Measurements from ENCODE around the gene FLYWCH2. TPM values are rescaled to one million over a fixed set of nuclear protein-coding genes. Genes with fewer than 3 reads are reported as not detected.

Gene FLYWCH2
- total RNA-seq, 4 donors from 2014 or later: 58.4 to 89.3 (median 73.8) TPM

DNA sequence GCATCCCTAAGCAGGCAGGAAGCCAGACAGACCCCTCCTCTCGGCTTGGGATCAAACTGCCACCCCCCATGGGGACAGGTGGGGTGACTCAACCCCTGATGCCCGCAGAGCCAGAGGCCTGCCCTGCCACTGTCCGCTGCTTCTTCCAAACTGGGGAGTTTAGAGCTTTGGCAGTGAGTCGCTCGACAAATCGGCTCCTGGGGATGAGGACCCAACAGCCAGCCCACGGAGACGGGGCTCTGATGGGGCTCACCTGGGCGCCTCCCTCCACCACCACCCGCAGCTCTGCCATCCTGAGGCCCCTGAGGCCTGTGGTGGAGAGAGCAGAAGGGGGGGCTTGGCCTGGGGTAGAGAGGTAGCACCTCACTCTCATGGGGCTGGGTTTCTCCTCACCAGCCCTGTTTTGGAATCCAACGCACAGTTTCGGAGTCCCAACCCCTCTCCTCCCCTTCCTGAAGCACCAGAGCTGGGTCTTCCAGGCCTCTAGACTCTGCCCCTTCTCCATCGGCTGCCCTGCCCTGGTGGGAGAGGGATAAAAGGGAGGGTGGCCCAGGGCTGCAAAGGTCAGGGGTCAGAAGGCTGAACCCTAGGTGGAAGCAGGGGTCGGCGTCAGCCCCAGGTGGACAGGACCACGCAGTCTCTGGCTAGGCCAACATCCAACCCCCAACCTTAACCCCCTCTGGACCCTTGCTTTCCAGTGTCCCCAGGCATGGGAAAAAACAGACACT is 30.8 kb upstream of the FLYWCH2 start:
- intact Hi-C loops (cut with DNase I): no loop called here
- 89% methylated on average over 12 to 13 of the region's 16 CpGs for WGBS, 2 donors

DNA sequence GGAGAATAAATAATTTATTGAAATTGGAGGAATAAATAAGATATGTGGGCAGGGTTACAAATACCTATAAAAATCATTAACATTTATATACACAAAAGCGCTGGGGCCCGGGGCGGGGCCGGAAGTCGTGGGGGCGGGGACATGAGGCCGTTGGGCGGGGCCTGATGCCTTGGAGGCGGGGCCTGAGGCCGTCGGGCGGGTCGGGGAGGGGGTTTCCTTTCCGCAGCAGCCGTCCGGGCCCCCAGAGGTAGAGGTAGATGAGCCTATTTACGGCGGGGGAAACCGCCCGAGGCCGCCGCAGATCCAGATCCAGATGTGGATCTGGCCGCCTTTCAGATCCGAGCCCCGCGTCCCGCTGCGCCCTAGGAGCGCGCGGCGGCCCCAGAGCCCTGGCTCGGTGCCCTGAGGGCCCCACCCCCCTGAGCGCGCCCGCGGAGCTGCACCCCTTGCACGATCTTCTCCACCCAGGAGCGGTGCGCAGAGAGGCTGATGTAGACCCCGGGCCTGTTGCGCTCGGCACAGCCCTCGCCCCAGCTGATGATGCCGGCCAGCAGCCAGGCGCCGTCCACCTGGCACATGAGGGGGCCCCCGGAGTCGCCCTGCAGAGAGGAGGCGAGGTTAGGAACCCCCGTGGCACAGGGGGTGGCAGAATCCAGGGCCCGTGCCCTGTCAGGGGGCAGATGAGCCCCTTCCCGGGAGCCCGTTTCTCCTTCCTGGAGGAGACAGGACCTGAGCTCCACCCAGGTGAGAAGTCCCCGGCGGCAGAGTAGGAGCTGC is 30.1 kb upstream of the FLYWCH2 start:
- DNase-seq: no peak
- no peak overlapping the region for H3K4me3 ChIP-seq (replicated peaks in 1 of 3)
- H3K36me3 ChIP-seq: no peaks in the 10 kb centered on the region
- H3K27me3 ChIP-seq: no peaks in the 10 kb centered on the region
- intact Hi-C loops (cut with DNase I): no loop called here
- no peak for TF ChIP-seq POLR2A (IDR thresholded peaks at IDR 0.05)
- TF ChIP-seq, protein P1, sequence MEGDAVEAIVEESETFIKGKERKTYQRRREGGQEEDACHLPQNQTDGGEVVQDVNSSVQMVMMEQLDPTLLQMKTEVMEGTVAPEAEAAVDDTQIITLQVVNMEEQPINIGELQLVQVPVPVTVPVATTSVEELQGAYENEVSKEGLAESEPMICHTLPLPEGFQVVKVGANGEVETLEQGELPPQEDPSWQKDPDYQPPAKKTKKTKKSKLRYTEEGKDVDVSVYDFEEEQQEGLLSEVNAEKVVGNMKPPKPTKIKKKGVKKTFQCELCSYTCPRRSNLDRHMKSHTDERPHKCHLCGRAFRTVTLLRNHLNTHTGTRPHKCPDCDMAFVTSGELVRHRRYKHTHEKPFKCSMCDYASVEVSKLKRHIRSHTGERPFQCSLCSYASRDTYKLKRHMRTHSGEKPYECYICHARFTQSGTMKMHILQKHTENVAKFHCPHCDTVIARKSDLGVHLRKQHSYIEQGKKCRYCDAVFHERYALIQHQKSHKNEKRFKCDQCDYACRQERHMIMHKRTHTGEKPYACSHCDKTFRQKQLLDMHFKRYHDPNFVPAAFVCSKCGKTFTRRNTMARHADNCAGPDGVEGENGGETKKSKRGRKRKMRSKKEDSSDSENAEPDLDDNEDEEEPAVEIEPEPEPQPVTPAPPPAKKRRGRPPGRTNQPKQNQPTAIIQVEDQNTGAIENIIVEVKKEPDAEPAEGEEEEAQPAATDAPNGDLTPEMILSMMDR (IDR thresholded peaks at IDR 0.05): no peak
- H3K9me3 ChIP-seq: no peaks in the 10 kb centered on the region
- no peak overlapping the region for H3K27ac ChIP-seq
- peaks cover 4 to 7% of the 10 kb centered on the region in 2 donors for H3K4me1 ChIP-seq
- WGBS, 2 donors: 54 to 57% methylated on average over 22 to 30 of the region's 56 CpGs

More for the DNA sequence above, 30.8 kb upstream of the FLYWCH2 start:
- Histone ChIP-seq H3K27ac (no peak overlapping the region), H3K36me3 (no peaks in the 10 kb centered on the region), H3K4me3 (replicated peaks in 1 of 3) (no peak overlapping the region), H3K4me1 (no peaks in the 10 kb centered on the region), H3K9me3 (no peaks in the 10 kb centered on the region), H3K27me3 (no peaks in the 10 kb centered on the region)
- TF ChIP-seq, protein P1 (IDR thresholded peaks at IDR 0.05): no peak
- no peak for TF ChIP-seq POLR2A (IDR thresholded peaks at IDR 0.05)
- no peak for DNase-seq

DNA sequence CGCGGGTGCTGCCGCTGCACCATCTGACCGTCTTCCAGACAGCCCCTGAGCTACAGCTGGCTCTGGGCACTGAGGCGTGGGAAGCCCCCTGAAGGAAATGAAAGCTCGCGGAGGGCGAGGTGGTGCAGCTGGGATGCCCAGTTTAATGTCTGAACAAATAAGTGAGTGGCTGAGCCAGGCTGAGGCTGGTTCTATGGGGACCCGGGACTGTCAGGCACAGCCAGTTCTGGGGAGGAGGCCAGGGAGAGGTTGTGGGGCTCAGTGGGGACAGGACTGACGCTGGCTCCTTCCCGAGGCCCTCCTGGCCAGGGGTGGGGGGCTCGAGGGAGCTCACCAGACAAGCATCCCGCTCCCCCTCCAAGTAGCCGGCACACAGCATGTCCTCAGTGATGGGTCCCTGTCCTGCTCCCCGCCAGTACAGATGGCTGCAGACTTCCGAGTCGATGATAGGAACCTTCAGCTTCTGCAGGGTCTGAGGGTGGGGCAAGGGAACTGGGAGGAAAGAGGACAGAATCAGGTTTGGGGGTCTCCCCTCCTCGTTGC is 29.4 kb upstream of the FLYWCH2 start:
- TF ChIP-seq, protein P1 (IDR thresholded peaks at IDR 0.05): no peak
- no peak for TF ChIP-seq POLR2A (IDR thresholded peaks at IDR 0.05)
- Histone ChIP-seq H3K36me3 (no peaks in the 10 kb centered on the region), H3K27ac (no peak overlapping the region), H3K9me3 (no peaks in the 10 kb centered on the region), H3K27me3 (no peaks in the 10 kb centered on the region), H3K4me1 (peaks cover 4 to 7% of the 10 kb centered on the region in 2 donors), H3K4me3 (replicated peaks in 1 of 3) (no peak overlapping the region)
- no peak for DNase-seq
- intact Hi-C loops (cut with DNase I): no loop called here
- 87 to 88% methylated on average over 17 to 18 of the region's 18 CpGs for WGBS, 2 donors

DNA sequence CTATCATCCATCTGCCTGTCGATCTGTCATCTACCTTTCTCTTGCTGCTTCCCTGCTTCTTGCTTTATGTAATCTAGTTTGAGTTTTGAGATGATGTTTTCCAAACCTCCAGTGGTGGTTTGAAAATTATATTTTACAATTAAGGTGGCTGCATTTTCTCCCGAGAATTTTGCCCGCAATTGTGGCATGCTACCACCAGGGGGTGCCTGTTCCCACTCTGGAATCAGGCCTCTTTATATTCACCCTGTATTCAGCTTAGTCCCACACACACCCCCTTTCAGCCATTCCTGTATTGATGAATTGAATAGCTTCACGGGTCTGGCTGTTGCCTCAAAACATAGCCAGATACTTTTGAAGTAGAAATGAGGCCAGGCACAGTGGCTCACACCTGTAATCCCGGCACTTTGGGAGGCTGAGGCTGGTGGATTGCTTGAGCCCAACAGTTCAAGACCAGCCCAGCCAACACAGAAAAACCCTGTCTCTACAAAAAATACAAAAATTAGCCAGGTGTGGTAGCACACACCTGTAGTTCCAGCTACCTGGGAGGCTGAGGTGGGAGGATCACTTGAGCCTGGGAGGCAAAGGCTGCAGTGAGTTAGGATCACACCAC is 28.2 kb upstream of the FLYWCH2 start:
- no peaks in the 10 kb centered on the region for H3K36me3 ChIP-seq
- peaks cover 4 to 7% of the 10 kb centered on the region in 2 donors for H3K4me1 ChIP-seq
- TF ChIP-seq, protein P1 (IDR thresholded peaks at IDR 0.05): peak in 3 of 6 experiments; percentile 29 to 34 (median 33)
- TF ChIP-seq POLR2A (IDR thresholded peaks at IDR 0.05): no peak
- no peak overlapping the region for H3K4me3 ChIP-seq (replicated peaks in 1 of 3)
- no peaks in the 10 kb centered on the region for H3K27me3 ChIP-seq
- no peak for DNase-seq
- intact Hi-C loops (cut with DNase I): no loop called here
- 54 to 77% methylated on average over 5 of the region's 5 CpGs for WGBS, 2 donors
- H3K9me3 ChIP-seq: no peaks in the 10 kb centered on the region
- no peak overlapping the region for H3K27ac ChIP-seq

Measured in thyroid gland (tissue), 4 donors.